HepG2 (cell line): ENCODE measurements around the gene ZBTB46. TPM values are rescaled to one million over a fixed set of nuclear protein-coding genes. Genes with fewer than 3 reads are reported as not detected.

Experiments used
- ARID3A ChIP-seq: IDR thresholded peaks from 2 replicates; pipeline ENCODE4 v1.6.1; 2012; ENCODE audit warnings: low read depth, low read length, improper control_type of control experiment
- ARID5B ChIP-seq: IDR thresholded peaks from 2 replicates; pipeline ENCODE4 v1.4.0; 2020; ENCODE audit warnings: mild to moderate bottlenecking, missing genetic modification reagents
- CEBPB ChIP-seq: IDR thresholded peaks from 2 replicates; pipeline ENCODE4 v1.6.1; 2011; ENCODE audit warnings: low read depth, low read length, improper control_type of control experiment, borderline replicate concordance
- FOXK1 ChIP-seq: sonication (generic); formaldehyde crosslinking; IDR thresholded peaks from 2 replicates; pipeline ENCODE4 v1.4.0; 2020; ENCODE audit warnings: low read depth, missing genetic modification reagents, borderline replicate concordance
- ISX ChIP-seq: sonication (generic); formaldehyde crosslinking; conservative IDR thresholded peaks from 2 replicates; pipeline ENCODE4 v1.5.0; 2020; ENCODE audit warnings: missing genetic modification reagents
- MLXIP ChIP-seq: sonication (generic); formaldehyde crosslinking; IDR thresholded peaks from 2 replicates; pipeline ENCODE4 v1.9.0; 2021; ENCODE audit warnings: missing genetic modification reagents, borderline replicate concordance
- NR1H2 ChIP-seq: sonication (generic); formaldehyde crosslinking; IDR thresholded peaks from 2 replicates; pipeline ENCODE4 v1.8.1; 2022; ENCODE audit warnings: low read depth, missing genetic modification reagents, borderline replicate concordance
- PCBP1 ChIP-seq: fragments of 200-400 bp; formaldehyde crosslinking; IDR thresholded peaks from 2 replicates; pipeline ENCODE4 v1.6.1; 2017; ENCODE audit warnings: mild to moderate bottlenecking, low read depth, low read length, borderline replicate concordance
- POLR2A ChIP-seq, 2 experiments: IDR thresholded peaks; 2 replicates each; pipeline ENCODE4 v1.6.1; 2011; ENCODE audit warnings: low read depth in 2 of 2, low read length in 2 of 2, mild to moderate bottlenecking in 1 of 2, moderate library complexity in 1 of 2; ENCODE audit not compliant: insufficient read depth in 1 of 2
- REL ChIP-seq: sonication (generic); formaldehyde crosslinking; conservative IDR thresholded peaks from 2 replicates; pipeline ENCODE4 v1.8.0; 2022; ENCODE audit warnings: mild to moderate bottlenecking, missing genetic modification reagents, moderate library complexity
- ZBTB20 ChIP-seq: sonication (generic); formaldehyde crosslinking; IDR thresholded peaks from 2 replicates; pipeline ENCODE4 v1.8.1; 2023; ENCODE audit warnings: missing genetic modification reagents, low read depth, mild to moderate bottlenecking, borderline replicate concordance
- ZEB1 ChIP-seq: IDR thresholded peaks from 2 replicates; pipeline ENCODE4 v1.6.1; 2012; ENCODE audit warnings: mild to moderate bottlenecking, low read depth, inconsistent platforms; ENCODE audit not compliant: insufficient replicate concordance
- ZFP1 ChIP-seq: IDR thresholded peaks from 2 replicates; pipeline ENCODE4 v1.6.1; 2016
- ZFP82 ChIP-seq: sonication (generic); formaldehyde crosslinking; IDR thresholded peaks from 2 replicates; pipeline ENCODE4 v1.5.1; 2020; ENCODE audit warnings: mild to moderate bottlenecking, missing genetic modification reagents, borderline replicate concordance
- ZNF24 ChIP-seq: fragments of 450-650 bp; IDR thresholded peaks from 2 replicates; pipeline ENCODE4 v1.6.1; 2017; ENCODE audit warnings: antibody characterized with exemption, mild to moderate bottlenecking
- ZNF337 ChIP-seq: sonication (generic); formaldehyde crosslinking; IDR thresholded peaks from 2 replicates; pipeline ENCODE4 v1.5.1; 2020; ENCODE audit warnings: missing genetic modification reagents, low read depth, mild to moderate bottlenecking, borderline replicate concordance
- ZNF343 ChIP-seq: sonication (generic); formaldehyde crosslinking; IDR thresholded peaks from 2 replicates; pipeline ENCODE4 v1.4.0; 2020; ENCODE audit warnings: mild to moderate bottlenecking, missing genetic modification reagents
- ZNF605 ChIP-seq: sonication (generic); formaldehyde crosslinking; IDR thresholded peaks from 2 replicates; pipeline ENCODE4 v1.8.0; 2022; ENCODE audit warnings: mild to moderate bottlenecking, missing genetic modification reagents
- ZNF784 ChIP-seq: sonication (generic); formaldehyde crosslinking; IDR thresholded peaks from 2 replicates; pipeline ENCODE4 v1.5.1; 2020; ENCODE audit warnings: missing genetic modification reagents, mild to moderate bottlenecking, borderline replicate concordance
- ZSCAN25 ChIP-seq: sonication (generic); formaldehyde crosslinking; IDR thresholded peaks from 2 replicates; pipeline ENCODE4 v1.8.0; 2022; ENCODE audit warnings: mild to moderate bottlenecking, missing genetic modification reagents
- polyA plus RNA-seq, 8 experiments: library from polyadenylated mRNA; depleted of rRNA in 3 of 8; stranded (reverse) in 7 of 8; unstranded in 1 of 8; fragments of >200 nt; fragmentation: Illumina TruSeq in 4 of 8; extraction: Trizol in 4 of 8; gene quantifications; 2 replicates each; pipeline versions ENCODE4 v1.2.1 to v1.2.3, GENCODE V29; 2011 to 2016; ENCODE audit warnings: low read depth in 4 of 8, missing spikeins in 1 of 8, mixed read lengths in 1 of 8; ENCODE audit not compliant: insufficient read depth in 1 of 8
- total RNA-seq, 5 experiments: library from RNA; depleted of rRNA; stranded (reverse); fragments of >200 nt; fragmentation: Illumina TruSeq; extraction: Trizol; gene quantifications; 2 replicates each; pipeline ENCODE4 v1.2.3, GENCODE V29; 2016; ENCODE audit warnings: low read depth in 1 of 5

Gene ZBTB46
- total and polyA plus RNA-seq, 2 of the 13 experiments (the other 11 are each of a cell fraction or from before 2014, with no cell fraction given): 1.6 to 13.5 TPM

- TF ChIP-seq MLXIP (CRISPR knock-in tag) (peak; percentile 85; the same call in 1 of the 2 replicates), ZNF343 (CRISPR knock-in tag) (peak; percentile 73; the same call in 1 of the 2 replicates), ZNF337 (CRISPR knock-in tag) (no peak), CEBPB (peak; percentile 99), ISX (CRISPR knock-in tag) (peak; percentile 83; the same call in 1 of the 2 replicates), ARID5B (CRISPR knock-in tag) (peak; percentile 81), FOXK1 (CRISPR knock-in tag) (peak; percentile 95), ARID3A (no peak), POLR2A (IDR thresholded peaks at IDR 0.05; ENCODE audit: insufficient read depth in 1 of 2, low read depth in 2 of 2, low read length in 2 of 2) (peak in 1 of 2 experiments; percentile 98; a peak in 2 of 4 replicates), ZNF784 (no peak; the same call in 1 of the 2 replicates), ZFP1 (no peak; the same call in none of the 2 replicates), ZNF605 (CRISPR knock-in tag) (peak; percentile 95), REL (peak; percentile 98), ZFP82 (CRISPR knock-in tag) (peak; percentile 99; the same call in 1 of the 2 replicates), NR1H2 (CRISPR knock-in tag) (peak; percentile 95), ZBTB20 (CRISPR knock-in tag) (peak; percentile 98), ZEB1 (peak; percentile 70), ZNF24 (no peak), PCBP1 (peak; percentile 94; the same call in 1 of the 2 replicates), ZSCAN25 (CRISPR knock-in tag) (peak; percentile 60; the same call in 1 of the 2 replicates)
These were observed 34.0 kb upstream of the ZBTB46 start, which contains the start of gene TPD52L2 (continued) for GRCh38 chr20:63864978-63865640.
